ENCODE results near the gene CXCL14.

Gene CXCL14

DNA sequence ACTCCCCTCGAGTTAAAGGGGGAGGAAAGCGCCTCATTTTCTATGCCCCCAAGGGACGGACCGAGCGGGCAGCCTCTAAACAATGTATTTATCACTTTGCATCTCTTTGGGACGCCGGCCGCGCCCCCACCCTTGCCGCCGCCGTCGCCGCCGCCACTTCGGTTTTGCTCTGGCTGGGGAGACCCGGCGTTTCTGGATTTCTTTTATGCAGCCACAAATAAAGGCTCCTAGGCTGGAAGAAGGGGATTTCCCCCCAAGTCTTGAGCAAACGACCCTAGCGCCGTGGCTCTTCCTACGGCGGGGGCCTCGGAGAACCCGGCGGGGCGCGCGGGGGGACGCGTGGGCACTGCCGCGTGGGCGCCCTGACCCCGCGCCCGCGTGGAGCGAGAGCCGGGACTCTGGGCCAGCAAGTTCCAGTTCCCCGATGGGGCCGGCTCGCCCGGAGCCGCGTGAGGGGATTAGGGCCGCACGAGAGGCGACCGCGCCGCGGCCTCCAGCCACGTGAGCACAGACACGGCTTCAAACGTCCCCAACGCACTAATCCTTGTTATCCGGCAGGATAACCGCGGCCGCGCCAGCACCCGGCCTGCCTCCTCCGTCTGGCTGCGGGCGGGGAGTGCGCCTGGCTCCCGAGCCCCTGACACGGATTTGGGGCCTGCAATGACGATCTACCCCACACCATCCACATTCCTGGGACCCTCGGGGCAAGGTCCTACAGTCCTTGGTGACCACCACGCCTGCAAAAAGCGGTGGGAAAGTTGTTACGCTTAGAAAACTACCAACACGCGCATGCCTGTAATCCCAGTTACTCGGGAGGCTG lies 35.1 kb downstream of the CXCL14 start:
- in situ Hi-C loops (cut with HindIII; ENCODE audit: low sequenced_read_pairs): no loop called here
- TF ChIP-seq CTCF (IDR thresholded peaks at IDR 0.05; ENCODE audit: low read depth, low read length, missing control alignments): no peak
- peak overlapping the region; percentile 10 for H3K4me3 ChIP-seq (ENCODE audit: low read depth, low read length)
- DNase-seq (ENCODE audit: low read depth): no peak

- in situ Hi-C loops (cut with HindIII; ENCODE audit: low sequenced_read_pairs): no loop called here
- DNase-seq (ENCODE audit: low read depth): no peak
- no peak for TF ChIP-seq CTCF (IDR thresholded peaks at IDR 0.05; ENCODE audit: low read depth, low read length, missing control alignments)
- peak overlapping the region; percentile 10 for H3K4me3 ChIP-seq (ENCODE audit: low read depth, low read length)
Measured at GRCh38 chr5:135543001-135543484, 35.7 kb downstream of the CXCL14 start.

- H3K4me3 ChIP-seq (ENCODE audit: low read depth, low read length): no peak overlapping the region
- no peak for DNase-seq (ENCODE audit: low read depth)
- TF ChIP-seq CTCF (IDR thresholded peaks at IDR 0.05; ENCODE audit: low read depth, low read length, missing control alignments): no peak
- in situ Hi-C loops (cut with HindIII; ENCODE audit: low sequenced_read_pairs): no loop called here
Measured at GRCh38 chr5:135541807-135542502, 36.8 kb downstream of the CXCL14 start.

GRCh38 chr5:135539430-135540005 lies 39.3 kb downstream of the CXCL14 start:
- DNase-seq (ENCODE audit: low read depth): no peak
- in situ Hi-C loops (cut with HindIII; ENCODE audit: low sequenced_read_pairs): no loop called here
- no peak overlapping the region for H3K4me3 ChIP-seq (ENCODE audit: low read depth, low read length)
- TF ChIP-seq CTCF (IDR thresholded peaks at IDR 0.05; ENCODE audit: low read depth, low read length, missing control alignments): no peak

DNA sequence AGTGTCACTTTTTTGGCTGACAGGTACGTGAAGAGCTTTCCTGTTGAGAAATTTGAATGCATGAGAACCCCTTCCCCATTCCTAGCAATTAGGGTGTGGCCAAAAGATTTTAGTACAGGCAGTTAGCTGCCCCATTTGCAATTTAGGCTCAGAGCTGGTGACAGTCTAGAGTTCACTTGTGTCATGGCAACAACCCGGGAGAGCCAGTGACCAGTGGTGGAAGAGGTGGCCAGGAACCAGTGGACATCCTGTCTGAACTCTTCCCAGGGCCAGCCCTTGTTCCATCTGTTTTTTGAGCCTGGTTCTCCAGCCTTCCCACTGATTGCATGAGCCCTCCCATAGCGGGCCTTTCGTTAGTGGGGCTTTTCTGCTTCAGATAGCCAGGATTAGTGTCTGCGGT lies 40.5 kb downstream of the CXCL14 start:
- no peak for TF ChIP-seq CTCF (IDR thresholded peaks at IDR 0.05; ENCODE audit: low read depth, low read length, missing control alignments)
- in situ Hi-C loops (cut with HindIII; ENCODE audit: low sequenced_read_pairs): no loop called here
- H3K4me3 ChIP-seq (ENCODE audit: low read depth, low read length): no peak overlapping the region
- DNase-seq (ENCODE audit: low read depth): no peak

- no peak overlapping the region for H3K4me3 ChIP-seq (ENCODE audit: low read depth, low read length)
- no peak for DNase-seq (ENCODE audit: low read depth)
- in situ Hi-C loops (cut with HindIII; ENCODE audit: low sequenced_read_pairs): no loop called here
- no peak for TF ChIP-seq CTCF (IDR thresholded peaks at IDR 0.05; ENCODE audit: low read depth, low read length, missing control alignments)
Measured at GRCh38 chr5:135537745-135538144, 41.0 kb downstream of the CXCL14 start.
